Stromal cell of bone marrow (primary cell): Measurements from ENCODE around the gene JKAMP.
A peak's percentile ranks its signal among the peaks of the same experiment; 100 is the strongest.
"Not testable (repeated sequence)": the region's sequence is repeated elsewhere in the genome, so short reads cannot be mapped to it uniquely, and the experiment has no call there.

Experiments
- DNase-seq: peaks from one replicate; pipeline ENCODE4 v3.0.0-alpha.2; 2012; ENCODE audit warnings: low read depth

JKAMP gene, protein sequence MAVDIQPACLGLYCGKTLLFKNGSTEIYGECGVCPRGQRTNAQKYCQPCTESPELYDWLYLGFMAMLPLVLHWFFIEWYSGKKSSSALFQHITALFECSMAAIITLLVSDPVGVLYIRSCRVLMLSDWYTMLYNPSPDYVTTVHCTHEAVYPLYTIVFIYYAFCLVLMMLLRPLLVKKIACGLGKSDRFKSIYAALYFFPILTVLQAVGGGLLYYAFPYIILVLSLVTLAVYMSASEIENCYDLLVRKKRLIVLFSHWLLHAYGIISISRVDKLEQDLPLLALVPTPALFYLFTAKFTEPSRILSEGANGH

GRCh38 chr14:59483819-59484638, at the start of gene JKAMP, which contains the start of gene L3HYPDH:
Gene JKAMP, plus strand, starts transcription at chr14:59484517. Its CDS starts 73 bp downstream, at chr14:59484590.
Gene L3HYPDH, minus strand, starts transcription at chr14:59484408. Its CDS starts 92 bp downstream, at chr14:59484316.
- DNase-seq = peak; percentile 90

DNA sequence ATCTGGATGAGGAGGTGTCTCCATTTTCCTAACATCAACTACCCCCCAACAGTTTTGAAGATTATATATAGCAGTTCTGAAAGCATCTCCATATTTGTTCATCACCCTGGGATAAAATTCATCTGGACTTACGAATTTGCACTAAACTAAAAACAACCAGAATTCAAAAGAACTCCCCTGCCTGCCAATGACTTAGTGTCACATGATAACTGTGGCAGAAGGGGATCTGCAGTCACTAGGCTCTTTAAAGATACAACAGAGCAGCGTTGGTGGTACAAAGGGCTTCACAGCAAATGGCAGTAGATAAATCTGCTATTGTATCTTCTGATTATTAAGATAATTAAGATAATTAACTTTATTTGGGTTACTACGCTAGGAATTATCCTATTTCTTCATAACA, 49.2 kb upstream of the JKAMP start:
- no peak for DNase-seq

- no peak for DNase-seq
Observed at GRCh38 chr14:59435987-59436386, 48.3 kb upstream of the JKAMP start.

DNA sequence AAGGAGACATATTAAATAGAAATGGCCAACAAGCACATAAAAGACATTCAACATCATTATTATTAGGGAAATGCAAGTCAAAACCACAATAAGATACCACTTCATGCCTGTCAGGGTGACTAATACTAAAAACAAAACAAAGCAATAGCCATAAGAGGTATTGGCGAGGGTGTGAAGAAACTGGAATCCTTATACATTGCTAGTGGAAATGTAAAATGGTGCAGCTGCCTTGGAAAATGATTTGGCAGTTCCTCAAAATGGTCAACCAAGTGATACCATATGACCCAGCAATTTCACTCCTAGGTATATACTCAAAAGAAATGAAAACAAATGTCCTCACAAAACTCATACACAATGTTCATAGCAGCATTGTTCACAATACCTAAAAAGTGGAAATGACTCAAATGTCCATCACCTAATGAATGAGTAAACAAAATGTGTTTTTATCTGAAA, 46.1 kb upstream of the JKAMP start:
- no peak for DNase-seq

- peak; percentile 22 for DNase-seq
Observed at GRCh38 chr14:59439256-59439965, 44.9 kb upstream of the JKAMP start.

- DNase-seq = not testable (repeated sequence)
Observed at GRCh38 chr14:59448673-59449072, 35.6 kb upstream of the JKAMP start.

- DNase-seq = no peak
Observed at GRCh38 chr14:59450716-59451115, 33.6 kb upstream of the JKAMP start.

DNA sequence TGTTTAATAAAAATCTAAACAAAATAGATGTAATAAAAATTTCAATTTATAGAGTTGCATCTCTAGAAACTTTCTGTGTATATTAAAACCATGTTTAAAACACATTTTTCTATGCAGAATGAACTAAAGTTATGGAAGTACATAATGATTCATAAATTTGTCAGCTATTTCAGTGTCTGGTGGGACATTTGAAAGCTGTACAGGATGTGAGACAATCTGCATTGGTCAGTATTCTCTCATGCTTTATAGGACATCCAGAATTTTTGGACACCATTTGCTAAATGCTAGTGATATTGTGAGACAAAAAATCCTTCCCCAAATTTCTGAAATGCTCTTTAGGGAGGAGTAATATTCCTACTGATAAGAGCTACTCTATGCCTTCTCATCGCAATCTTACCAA, 32.5 kb upstream of the JKAMP start:
- no peak for DNase-seq

DNA sequence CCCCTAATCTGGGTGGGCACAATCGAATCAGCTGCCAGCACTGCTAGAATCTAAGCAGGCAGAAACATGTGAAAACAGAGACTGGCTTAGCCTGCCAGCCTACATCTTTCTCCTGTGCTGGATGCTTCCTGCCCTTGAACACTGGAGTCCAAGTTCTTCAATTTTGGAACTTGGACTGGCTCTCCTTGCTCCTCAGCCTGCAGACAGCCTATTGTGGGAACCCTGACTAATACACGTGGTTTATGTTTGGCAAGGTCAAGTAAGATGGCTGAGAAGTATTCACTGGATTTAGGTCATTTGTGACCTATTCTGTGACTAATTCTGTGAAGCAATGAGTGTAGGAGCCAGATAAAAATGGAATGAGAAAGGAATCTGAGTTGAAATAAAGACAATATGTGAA, 30.2 kb upstream of the JKAMP start:
- peak; percentile 94 for DNase-seq

DNA sequence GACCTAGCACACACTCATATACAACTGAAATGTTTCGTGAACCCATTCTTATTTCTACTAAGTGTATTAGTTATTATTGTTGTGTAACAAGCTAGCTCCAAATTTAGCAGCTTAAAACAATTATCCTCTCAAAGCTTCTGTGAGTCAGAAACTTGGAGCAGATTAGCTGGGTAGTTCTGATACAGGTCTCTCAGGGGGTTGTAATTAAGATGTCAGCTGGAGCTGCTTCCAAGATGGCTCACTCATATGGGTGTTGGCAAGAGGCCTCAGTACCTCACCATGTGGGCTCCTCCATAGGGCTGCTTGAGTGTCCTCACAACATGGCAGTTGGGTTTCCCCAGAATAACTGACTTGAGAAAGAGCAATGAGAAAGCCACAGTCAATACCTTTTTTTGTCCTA, 28.9 kb upstream of the JKAMP start:
- DNase-seq = peak; percentile 58

DNA sequence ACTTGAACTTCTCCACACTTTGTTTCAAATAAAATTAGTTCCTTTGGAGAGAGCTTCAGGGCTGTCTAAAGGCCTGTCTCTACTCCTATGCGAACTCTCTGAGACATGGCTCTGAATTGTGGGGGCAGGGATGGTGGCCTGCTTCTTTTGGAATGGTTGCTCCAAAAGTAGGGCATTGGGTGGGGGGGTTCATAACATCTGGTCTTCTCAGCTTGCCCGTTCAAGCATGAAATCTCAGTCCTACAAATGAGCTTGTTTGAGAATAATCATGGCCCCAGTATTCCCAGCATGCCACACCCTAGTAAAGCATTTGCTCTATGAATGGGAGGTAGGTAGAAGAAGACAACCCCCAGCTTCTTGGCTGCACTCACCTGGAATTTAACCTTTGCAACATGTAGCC, 25.8 kb upstream of the JKAMP start:
- DNase-seq = no peak

- no peak for DNase-seq
Observed at GRCh38 chr14:59460378-59460777, 23.9 kb upstream of the JKAMP start.

DNA sequence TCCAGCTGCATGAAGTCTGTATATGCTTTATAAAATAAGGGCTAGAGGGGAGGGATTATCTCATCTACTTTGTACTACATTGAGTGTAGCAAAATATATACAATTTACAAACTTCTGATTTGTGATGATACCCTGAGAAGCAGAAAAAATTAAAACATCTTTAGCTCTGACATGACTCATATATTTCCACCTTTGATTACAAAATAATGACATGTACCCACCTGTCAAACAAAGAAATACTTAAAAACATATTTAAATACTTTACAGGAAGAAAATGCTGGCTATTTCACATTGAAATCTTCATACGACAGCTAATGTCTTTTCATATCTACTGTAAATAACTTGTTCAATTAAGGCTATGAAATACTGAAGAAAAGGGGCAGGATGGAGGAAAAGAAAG, 22.4 kb upstream of the JKAMP start:
- no peak for DNase-seq

DNA sequence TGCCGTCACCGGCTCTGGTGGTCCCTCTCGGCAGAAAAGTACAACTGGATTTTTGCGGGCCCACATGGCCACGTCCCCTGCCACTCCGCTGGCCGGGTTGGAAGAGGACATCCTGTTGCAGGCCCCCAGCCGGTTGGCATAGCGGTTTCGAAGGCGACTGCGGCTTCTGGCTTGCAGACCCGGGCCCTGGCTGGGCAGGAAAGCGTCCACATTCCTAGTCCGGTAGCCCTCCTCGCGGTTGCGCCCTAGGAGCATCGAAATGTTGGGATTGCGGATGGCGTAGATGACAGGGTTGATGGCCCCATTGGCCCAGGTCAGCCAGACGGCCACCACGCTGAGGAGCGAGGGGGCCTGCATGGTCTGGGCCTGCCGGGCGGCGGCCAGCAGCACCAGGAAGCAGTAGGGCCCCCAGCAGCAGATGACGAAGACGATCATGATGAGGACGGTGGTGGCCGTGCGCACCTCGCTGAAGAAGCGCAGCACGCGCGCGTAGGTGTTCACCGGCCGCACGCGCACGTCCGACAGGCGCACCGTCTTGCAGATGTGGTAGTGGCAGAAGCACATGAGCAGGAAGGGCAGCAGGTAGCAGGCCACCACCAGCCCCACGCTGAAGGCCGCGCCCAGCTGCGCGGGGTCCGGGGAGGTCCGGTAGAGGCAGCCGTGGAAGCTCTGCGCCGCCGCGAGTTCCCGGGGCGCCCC, 20.4 kb upstream of the JKAMP start:
- DNase-seq = no peak

DNA sequence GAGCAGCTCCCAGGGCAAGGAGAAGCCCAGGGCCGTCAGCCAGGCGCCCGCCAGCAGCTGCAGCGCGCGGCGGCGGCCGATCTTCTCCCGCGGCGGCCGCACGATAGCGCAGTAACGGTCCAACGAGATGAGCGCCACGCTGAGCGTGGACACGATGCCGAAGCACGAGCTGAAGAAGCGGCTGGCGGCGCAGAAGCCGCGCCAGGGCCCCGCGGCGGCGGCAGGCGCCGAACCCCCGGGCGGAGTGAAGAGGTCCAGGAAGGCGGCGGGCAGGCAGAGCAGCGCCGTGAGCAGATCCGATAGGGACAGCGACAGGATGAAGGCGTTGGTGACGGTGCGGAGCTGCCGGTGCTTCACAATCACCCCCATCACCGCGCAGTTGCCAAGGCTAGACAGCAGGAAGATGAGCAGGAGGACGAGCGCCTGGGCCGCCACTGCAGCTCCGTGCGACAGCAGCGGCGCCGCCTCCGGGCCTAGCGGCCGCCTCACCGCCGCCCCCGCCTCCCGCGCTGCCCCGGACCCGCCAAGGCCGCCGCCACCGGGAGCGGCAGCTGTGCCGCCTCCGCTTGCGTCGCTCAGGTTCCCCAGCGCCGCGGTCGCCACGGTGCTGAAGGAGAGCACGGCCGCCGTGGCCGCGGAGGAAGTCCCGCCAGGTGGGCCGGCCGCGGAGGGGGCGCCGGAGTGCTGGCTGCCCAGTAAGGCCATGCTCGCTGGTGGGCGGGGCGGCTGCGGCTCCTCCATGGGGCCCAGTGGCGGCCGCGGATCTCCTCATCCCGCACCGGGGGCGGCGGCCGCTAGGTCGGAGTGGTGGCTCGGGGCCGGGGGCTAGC, 19.6 kb upstream of the JKAMP start:
- DNase-seq = no peak

- no peak for DNase-seq
Observed at GRCh38 chr14:59465316-59466135, 18.8 kb upstream of the JKAMP start, which contains the start of gene GPR135. Gene GPR135, minus strand, starts transcription at chr14:59465380. Its CDS starts 154 bp downstream, at chr14:59465226.

DNA sequence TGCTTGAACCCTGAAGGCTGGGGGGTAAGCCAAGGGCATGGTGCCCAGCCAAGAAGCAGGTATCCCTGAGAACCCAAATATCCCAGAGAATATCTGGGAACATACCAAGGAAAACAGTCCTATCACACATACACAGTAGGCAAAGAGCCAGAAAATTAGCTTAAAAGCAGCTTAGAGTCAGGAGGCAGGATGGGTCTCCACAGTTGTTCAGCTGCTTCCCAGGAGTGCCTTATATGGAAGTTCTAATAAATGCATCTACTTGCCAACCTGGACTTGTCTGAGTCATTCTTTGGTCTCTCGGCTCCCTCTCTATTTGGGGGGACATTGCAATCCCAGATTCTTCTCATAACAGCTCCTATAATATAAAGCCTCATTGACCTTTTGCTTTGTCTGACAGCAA, 10.1 kb upstream of the JKAMP start:
- no peak for DNase-seq

DNA sequence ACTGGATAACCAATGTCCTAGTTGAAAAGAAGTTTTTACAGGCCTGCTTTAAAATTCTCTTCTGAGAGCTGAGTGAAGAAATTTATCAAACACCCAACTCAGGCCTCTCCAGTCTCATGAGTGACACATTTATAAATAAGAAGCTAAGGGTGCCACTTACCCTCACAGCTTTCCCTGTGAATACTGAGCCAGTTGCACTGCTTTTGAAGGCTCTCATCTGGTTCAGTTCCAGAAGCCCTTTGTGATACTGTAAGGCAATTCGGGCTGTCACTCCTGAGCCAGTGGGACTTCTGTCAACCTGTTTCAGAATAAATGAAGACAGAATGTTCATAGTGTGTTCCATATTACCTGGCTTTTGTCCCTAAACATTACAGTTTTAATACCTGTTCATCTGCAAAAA, 8.6 kb upstream of the JKAMP start:
- DNase-seq = no peak

DNA sequence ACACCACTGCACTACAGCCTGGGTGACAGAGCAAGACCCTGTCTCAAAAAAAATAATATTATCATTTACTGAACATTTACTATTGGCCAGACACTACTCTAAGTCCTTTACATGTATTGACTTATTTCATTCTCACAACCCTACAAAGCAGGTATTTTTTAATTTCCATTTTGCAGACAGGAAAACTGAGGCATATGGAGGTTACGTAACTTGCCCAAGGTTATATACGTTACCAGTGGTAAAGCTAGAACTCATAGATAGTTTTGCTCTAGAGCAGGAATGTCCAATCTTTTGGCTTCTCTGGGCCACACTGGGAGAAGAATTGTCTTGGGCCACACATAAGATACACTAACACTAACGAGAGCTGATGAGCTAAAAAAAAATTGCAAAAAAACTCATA, 5.8 kb upstream of the JKAMP start:
- DNase-seq = no peak

DNA sequence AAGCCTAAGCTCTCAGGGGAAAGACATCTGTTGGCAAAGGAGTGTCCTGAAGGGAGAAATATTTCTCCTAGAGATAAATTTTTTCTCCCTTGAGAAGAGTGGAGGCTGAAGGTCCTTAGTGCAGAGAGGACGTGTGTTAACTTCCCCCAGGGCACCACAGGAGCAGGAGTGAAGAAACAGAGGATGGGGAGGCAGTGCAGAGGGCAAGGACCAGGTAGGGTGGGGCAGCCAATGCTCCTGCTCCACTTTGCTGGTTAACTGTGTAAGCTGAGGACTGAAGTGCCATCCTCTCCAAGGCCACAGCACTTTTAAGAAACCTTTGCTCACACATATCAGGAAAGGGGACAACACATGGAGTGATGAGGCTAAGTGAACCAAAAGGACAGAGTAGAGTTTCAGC, 4.2 kb upstream of the JKAMP start:
- DNase-seq = no peak
